GM19043 (cell line): ENCODE results near the gene CDCA4.
A peak's percentile ranks its signal among the peaks of the same experiment; 100 is the strongest.

Source experiments
- ATAC-seq: cut with Tn5 transposase; IDR thresholded peaks from one replicate; pipeline ENCODE4 v1.9.1; 2021; ENCODE audit warnings: low read depth; ENCODE audit not compliant: unreplicated experiment

The CDCA4 gene

GRCh38 chr14:104978746-104979691, 41.9 kb downstream of the CDCA4 start:
- ATAC-seq, result no peak

- ATAC-seq, result no peak
Measured at GRCh38 chr14:104977681-104978653, 42.9 kb downstream of the CDCA4 start, which contains the start of gene AHNAK2. TSS of gene AHNAK2 (minus strand) at chr14:104978374. CDS start at chr14:104978237, 137 bp downstream.

- ATAC-seq, result no peak
Measured at GRCh38 chr14:104977008-104977680, 43.7 kb downstream of the CDCA4 start.

GRCh38 chr14:104976198-104977007, 44.5 kb downstream of the CDCA4 start:
- ATAC-seq, result peak; percentile 53

GRCh38 chr14:104975481-104976197, 45.2 kb downstream of the CDCA4 start:
- no peak for ATAC-seq

GRCh38 chr14:104974665-104975390, 46.1 kb downstream of the CDCA4 start:
- no peak for ATAC-seq

- no peak for ATAC-seq
Measured at GRCh38 chr14:104974146-104974541, 46.7 kb downstream of the CDCA4 start.

- ATAC-seq, result no peak
Measured at GRCh38 chr14:104973385-104974145, 47.3 kb downstream of the CDCA4 start.

GRCh38 chr14:104973135-104973384, 47.8 kb downstream of the CDCA4 start:
- ATAC-seq, result no peak

- no peak for ATAC-seq
Measured at GRCh38 chr14:104972301-104973134, 48.4 kb downstream of the CDCA4 start.

- ATAC-seq, result no peak
Measured at GRCh38 chr14:104971447-104972240, 49.2 kb downstream of the CDCA4 start.

- no peak for ATAC-seq
Measured at GRCh38 chr14:104970231-104971068, 50.4 kb downstream of the CDCA4 start.

- no peak for ATAC-seq
Measured at GRCh38 chr14:104969741-104970230, 51.1 kb downstream of the CDCA4 start.

- no peak for ATAC-seq
Measured at GRCh38 chr14:104968541-104969401, 52.1 kb downstream of the CDCA4 start.
